IPS-NIHi11 (cell line): Measurements from ENCODE around the gene RYR3.

Source experiments
- DNase-seq: peaks from one replicate; pipeline ENCODE4 v3.0.0; 2012; ENCODE audit warnings: mixed read lengths, low spot score

Gene RYR3

GRCh38 chr15:33882921-33883320 is 572.2 kb downstream of the RYR3 start:
- DNase-seq: no peak

- no peak for DNase-seq
Observed at GRCh38 chr15:33888176-33888575, 577.4 kb downstream of the RYR3 start.

GRCh38 chr15:33894193-33894592 is 583.4 kb downstream of the RYR3 start:
- no peak for DNase-seq

GRCh38 chr15:33902043-33902442 is 591.3 kb downstream of the RYR3 start:
- DNase-seq: no peak

GRCh38 chr15:33903661-33904060 is 592.9 kb downstream of the RYR3 start:
- DNase-seq: no peak

GRCh38 chr15:33907326-33907725 is 596.6 kb downstream of the RYR3 start:
- no peak for DNase-seq

GRCh38 chr15:33908406-33908805 is 597.6 kb downstream of the RYR3 start:
- no peak for DNase-seq

- DNase-seq: no peak
Observed at GRCh38 chr15:33910741-33911140, 600.0 kb downstream of the RYR3 start.

GRCh38 chr15:33912326-33912725 is 601.6 kb downstream of the RYR3 start:
- no peak for DNase-seq

- DNase-seq: no peak
Observed at GRCh38 chr15:33913459-33913858, 602.7 kb downstream of the RYR3 start.
